PFSK-1 (cell line): ENCODE results near the gene CPNE9.

ENCODE experiments used
- FOXP2 ChIP-seq: optimal IDR thresholded peaks from 2 replicates; pipeline ENCODE3; 2011; ENCODE audit warnings: borderline replicate concordance, control low read depth, inconsistent platforms; ENCODE audit not compliant: insufficient read depth; ENCODE audit errors: extremely low read length, extremely low read depth
- POLR2AphosphoS5 ChIP-seq: IDR thresholded peaks from 2 replicates; pipeline ENCODE4 v1.6.1; 2012; ENCODE audit warnings: low read depth, mild to moderate bottlenecking, control low read depth, low read length, moderate library complexity
- REST ChIP-seq, 2 experiments: IDR thresholded peaks; 2 replicates each; pipeline versions ENCODE4 v1.6.1 to v1.8.0; 2011 to 2012; ENCODE audit warnings: low read depth in 2 of 2, low read length in 2 of 2, control low read depth in 1 of 2, inconsistent platforms in 1 of 2, mild to moderate bottlenecking in 1 of 2, moderate library complexity in 1 of 2; ENCODE audit not compliant: insufficient read depth in 1 of 2
- SIN3A ChIP-seq: IDR thresholded peaks from 2 replicates; pipeline ENCODE4 v1.6.1; 2012; ENCODE audit warnings: mild to moderate bottlenecking, low read length, moderate library complexity, borderline replicate concordance; ENCODE audit not compliant: insufficient read depth
- TAF1 ChIP-seq: IDR thresholded peaks from 2 replicates; pipeline ENCODE4 v1.6.1; 2012; ENCODE audit warnings: low read length, control low read depth, borderline replicate concordance; ENCODE audit not compliant: insufficient read depth

CPNE9 gene

GRCh38 chr3:9777694-9778021, 74.0 kb downstream of the CPNE9 start:
- no peak for TF ChIP-seq FOXP2
- no peak for TF ChIP-seq POLR2AphosphoS5
- TF ChIP-seq SIN3A: no peak
- TF ChIP-seq TAF1: no peak
- no peak for TF ChIP-seq REST (IDR thresholded peaks at IDR 0.05; ENCODE audit: insufficient read depth in 1 of 2, low read depth in 2 of 2, low read length in 2 of 2)

- TF ChIP-seq POLR2AphosphoS5 (no peak), SIN3A (no peak), REST (IDR thresholded peaks at IDR 0.05; ENCODE audit: insufficient read depth in 1 of 2, low read depth in 2 of 2, low read length in 2 of 2) (no peak), FOXP2 (no peak), TAF1 (no peak)
These were observed 74.8 kb downstream of the CPNE9 start for GRCh38 chr3:9778143-9779074.

GRCh38 chr3:9779075-9779593, 75.5 kb downstream of the CPNE9 start:
- no peak for TF ChIP-seq SIN3A
- no peak for TF ChIP-seq POLR2AphosphoS5
- TF ChIP-seq FOXP2: no peak
- TF ChIP-seq TAF1: no peak
- TF ChIP-seq REST (IDR thresholded peaks at IDR 0.05; ENCODE audit: insufficient read depth in 1 of 2, low read depth in 2 of 2, low read length in 2 of 2): no peak
